Ascending aorta (tissue), 2 donors: Measurements from ENCODE around the gene CELF1. TPM values are rescaled to one million over a fixed set of nuclear protein-coding genes. Genes with fewer than 3 reads are reported as not detected.
A peak's percentile ranks its signal among the peaks of the same experiment; 100 is the strongest.

ENCODE experiments used
- DNase-seq, 2 donors: peaks; one replicate each; pipeline ENCODE4 v3.0.0-alpha.2; 2019; ENCODE audit warnings: low spot score in 2 of 2
- H3K27ac ChIP-seq, 2 donors: fragments of 200-600 bp; sonication (generic); one replicate each; pipeline ENCODE4 v1.5.1; 2016 to 2017; ENCODE audit warnings: mild to moderate bottlenecking in 1 of 2
- H3K27me3 ChIP-seq: fragments of 200-600 bp; sonication (generic); one replicate; pipeline ENCODE4 v1.5.1; 2017
- H3K36me3 ChIP-seq, 2 donors: fragments of 200-600 bp; sonication (generic); one replicate each; pipeline ENCODE4 v1.5.1; 2016
- H3K4me1 ChIP-seq, 2 donors: fragments of 200-600 bp; sonication (generic); one replicate each; pipeline ENCODE4 v1.5.1; 2016 to 2017; ENCODE audit warnings: mild to moderate bottlenecking in 1 of 2
- H3K4me3 ChIP-seq, 2 donors: fragments of 200-600 bp; sonication (generic); one replicate each; pipeline ENCODE4 v1.5.1; 2016 to 2017; ENCODE audit warnings: mild to moderate bottlenecking in 1 of 2
- H3K9me3 ChIP-seq, 2 donors: fragments of 200-600 bp; sonication (generic); one replicate each; pipeline ENCODE4 v1.5.1; 2016
- CTCF ChIP-seq, 3 experiments: fragments of 200-600 bp in 2 of 3; fragments of 450-650 bp in 1 of 3; sonication (generic) in 2 of 3; IDR thresholded peaks; one replicate each; pipeline ENCODE4 v1.5.1; 2016 to 2019; ENCODE audit warnings: antibody characterized with exemption in 3 of 3, mild to moderate bottlenecking in 1 of 3, moderate library complexity in 1 of 3
- intact Hi-C: fragments of 100-400 bp; cut with DNase I; formaldehyde crosslinking; loops from one replicate; pipeline ENCODE4 v1.15.1; 2023
- total RNA-seq: library from RNA; depleted of rRNA; stranded (reverse); fragments of >200 nt; gene quantifications from one replicate; pipeline ENCODE4 v1.1.0, GENCODE V29; 2016

Gene CELF1
- total RNA-seq, 1 donor from 2014 or later, result 68.9 TPM

- TF ChIP-seq CTCF (IDR thresholded peaks at IDR 0.05), result no peak
- H3K36me3 ChIP-seq, result no peaks in the 10 kb centered on the region
- H3K27ac ChIP-seq, result no peak overlapping the region
- no peaks in the 10 kb centered on the region for H3K27me3 ChIP-seq
- no peak for DNase-seq
- H3K4me3 ChIP-seq, result no peak overlapping the region
- intact Hi-C loops, result no loop called here
- peaks cover 0 to 7% of the 10 kb centered on the region in 2 donors for H3K4me1 ChIP-seq
- H3K9me3 ChIP-seq, result no peaks in the 10 kb centered on the region
Measured at GRCh38 chr11:47436726-47437125, 116.2 kb downstream of the CELF1 start.

DNA sequence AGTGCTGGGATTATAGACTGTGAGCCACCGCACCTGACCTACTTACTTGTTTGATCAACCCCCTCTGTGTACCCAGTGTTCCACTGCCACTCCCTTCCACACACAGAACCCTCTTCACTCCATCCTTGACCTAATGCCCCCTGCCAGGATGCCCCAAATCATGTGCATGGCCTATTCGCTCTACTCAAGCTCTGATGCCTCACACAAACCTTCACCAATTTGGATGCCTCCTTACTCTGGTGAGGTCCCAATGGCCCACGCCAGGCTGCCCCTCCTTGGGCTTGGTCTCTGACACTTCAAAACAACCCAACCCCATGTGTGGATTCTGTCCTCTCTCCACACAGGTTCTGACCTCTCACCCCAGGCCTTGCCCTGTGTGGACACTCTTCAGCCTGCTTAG lies 117.2 kb downstream of the CELF1 start:
- Histone ChIP-seq H3K9me3 (no peaks in the 10 kb centered on the region), H3K27me3 (no peaks in the 10 kb centered on the region), H3K27ac (no peak overlapping the region), H3K4me3 (no peak overlapping the region), H3K4me1 (peaks cover 0 to 7% of the 10 kb centered on the region in 2 donors), H3K36me3 (no peaks in the 10 kb centered on the region)
- no peak for DNase-seq
- no peak for TF ChIP-seq CTCF (IDR thresholded peaks at IDR 0.05)
- intact Hi-C loops, result no loop called here

DNA sequence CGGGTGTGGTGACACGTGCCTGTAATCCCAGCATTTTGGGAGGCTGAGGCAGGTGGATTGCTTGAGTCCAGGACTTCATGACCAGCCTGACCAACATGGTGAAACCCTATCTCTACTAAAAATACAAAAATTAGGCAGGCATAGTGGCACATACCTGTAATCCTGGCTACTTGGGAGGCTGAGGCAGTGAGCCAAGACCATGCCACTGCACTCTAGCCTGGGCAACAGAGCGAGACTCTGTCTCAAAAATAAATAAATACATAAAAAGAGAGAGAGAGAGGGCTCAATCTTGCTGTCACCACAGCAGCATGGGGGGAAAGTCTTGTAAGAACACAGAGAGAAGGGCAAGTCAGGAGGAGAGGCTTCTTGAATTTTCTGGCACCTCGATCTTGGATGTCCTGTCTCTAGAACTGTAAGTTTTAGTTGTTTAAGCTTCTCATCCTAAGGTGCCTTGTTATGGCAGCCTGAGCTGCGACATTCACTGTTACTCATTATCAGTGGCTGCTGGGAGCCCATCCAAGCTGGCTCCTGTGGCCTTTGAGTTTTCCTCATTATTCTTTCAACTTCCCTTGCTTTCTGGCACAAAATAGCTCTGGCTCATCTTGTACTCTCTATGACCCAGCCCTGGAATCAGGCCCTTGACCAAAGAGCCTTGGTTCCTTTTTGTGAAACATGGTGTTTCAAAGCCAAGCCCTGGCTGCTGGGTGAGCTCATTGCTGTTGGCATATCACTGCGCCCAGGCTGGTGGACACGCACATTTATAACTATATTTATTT lies 118.7 kb downstream of the CELF1 start:
- peak in 1 of 2 donors; percentile 81 for DNase-seq
- H3K9me3 ChIP-seq, result no peaks in the 10 kb centered on the region
- TF ChIP-seq CTCF (IDR thresholded peaks at IDR 0.05), result no peak
- H3K4me1 ChIP-seq, result peaks cover 0 to 7% of the 10 kb centered on the region in 2 donors
- intact Hi-C loops, result no loop called here
- no peaks in the 10 kb centered on the region for H3K36me3 ChIP-seq
- H3K27ac ChIP-seq, result peak overlapping the region; percentile 16 to 39
- H3K4me3 ChIP-seq, result no peak overlapping the region
- H3K27me3 ChIP-seq, result no peaks in the 10 kb centered on the region

DNA sequence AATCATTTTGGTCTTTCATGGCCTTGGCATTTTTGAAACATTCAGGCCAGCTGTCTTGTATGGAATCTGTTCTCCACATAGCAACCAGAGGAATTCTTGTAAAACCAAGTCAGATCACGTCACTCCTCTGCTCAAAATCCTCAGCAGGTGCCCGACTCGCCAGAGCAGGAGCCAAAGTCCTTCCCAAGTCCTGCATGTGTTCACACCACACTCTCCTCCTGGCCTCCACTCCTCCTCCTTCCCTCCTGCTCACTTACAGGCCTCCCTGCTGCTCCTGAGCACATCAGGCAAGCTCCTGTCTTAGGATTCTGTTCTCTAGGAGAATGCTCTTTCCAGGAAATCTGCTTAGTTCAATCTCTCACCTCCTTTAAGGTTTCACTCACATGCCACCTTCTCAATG lies 119.8 kb downstream of the CELF1 start:
- Histone ChIP-seq H3K36me3 (no peaks in the 10 kb centered on the region), H3K9me3 (no peaks in the 10 kb centered on the region), H3K4me3 (no peak overlapping the region), H3K27me3 (no peaks in the 10 kb centered on the region), H3K4me1 (peaks cover 0 to 7% of the 10 kb centered on the region in 2 donors), H3K27ac (no peak overlapping the region)
- intact Hi-C loops, result no loop called here
- DNase-seq, result no peak
- TF ChIP-seq CTCF (IDR thresholded peaks at IDR 0.05), result no peak

DNA sequence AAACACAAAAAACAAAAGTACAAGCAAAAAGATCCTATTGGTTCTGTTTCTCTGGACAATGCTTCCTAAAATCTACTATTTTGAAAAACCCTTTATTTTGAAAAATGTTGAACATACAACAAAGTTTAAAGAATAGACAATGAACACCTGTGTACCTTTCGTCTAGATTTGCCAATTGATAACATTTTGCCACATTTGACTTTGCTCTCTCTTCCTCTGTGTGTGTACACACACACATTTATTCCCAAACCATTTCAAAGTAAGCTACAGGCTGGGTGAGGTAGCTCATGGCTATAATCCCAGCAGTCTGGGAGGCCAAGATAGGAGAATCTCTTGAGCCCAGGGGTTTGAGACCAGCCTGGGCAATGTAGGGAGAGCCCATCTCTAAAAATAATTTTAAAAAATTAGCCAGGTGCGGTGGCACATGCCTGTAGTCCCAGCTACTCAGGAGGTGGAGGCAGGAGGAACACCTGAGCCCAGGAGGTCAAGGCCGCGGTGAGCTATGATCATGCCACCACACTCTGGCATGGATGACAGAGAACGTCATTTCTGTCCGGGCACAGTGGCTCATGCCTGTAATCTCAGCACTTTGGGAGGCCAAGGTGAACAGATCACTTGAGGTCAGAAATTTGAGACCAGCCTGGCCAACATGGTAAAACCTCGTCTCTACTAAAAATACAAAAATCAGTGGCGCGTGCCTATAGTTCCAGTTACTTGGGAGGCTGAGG lies 121.4 kb downstream of the CELF1 start:
- intact Hi-C loops, result no loop called here
- DNase-seq, result no peak
- Histone ChIP-seq H3K27ac (no peak overlapping the region), H3K9me3 (no peaks in the 10 kb centered on the region), H3K27me3 (no peaks in the 10 kb centered on the region), H3K4me3 (no peak overlapping the region), H3K4me1 (no peaks in the 10 kb centered on the region), H3K36me3 (no peaks in the 10 kb centered on the region)
- no peak for TF ChIP-seq CTCF (IDR thresholded peaks at IDR 0.05)
